AG09319 (cell line): ENCODE data around the gene BAIAP2.
"Not testable (repeated sequence)": the region's sequence is repeated elsewhere in the genome, so short reads cannot be mapped to it uniquely, and the experiment has no call there.

Source experiments
- DNase-seq: peaks from one replicate; pipeline ENCODE4 v3.0.0-alpha.2; 2010; ENCODE audit warnings: low read depth; ENCODE audit errors: extremely low read depth
- CTCF ChIP-seq: IDR thresholded peaks from 2 replicates; pipeline ENCODE4 v1.5.1; 2011; ENCODE audit warnings: low read depth, mild to moderate bottlenecking, inconsistent platforms, low read length, moderate library complexity

Gene BAIAP2

GRCh38 chr17:81012574-81013447 is 22.1 kb upstream of the BAIAP2 start:
- no peak for TF ChIP-seq CTCF
- no peak for DNase-seq

GRCh38 chr17:81013642-81014041 is 21.3 kb upstream of the BAIAP2 start:
- no peak for TF ChIP-seq CTCF
- no peak for DNase-seq

DNA sequence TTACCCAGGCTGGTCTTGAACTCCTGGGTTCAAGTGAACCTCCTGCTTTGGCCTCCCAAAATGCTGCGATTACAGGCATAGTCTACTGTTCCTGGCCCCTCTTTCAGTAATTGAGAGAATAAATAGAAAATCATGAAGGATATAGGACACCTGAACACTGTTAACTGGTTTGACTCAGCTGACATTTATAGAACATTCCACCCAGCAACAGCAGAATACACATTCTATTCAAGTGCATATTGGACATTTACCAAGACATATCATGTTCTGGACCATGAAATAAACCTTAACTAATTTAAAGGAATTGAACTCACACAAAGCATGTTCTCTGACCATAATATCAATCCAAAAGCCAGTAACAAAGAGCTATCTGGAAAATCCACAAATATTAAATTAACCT is 19.8 kb upstream of the BAIAP2 start:
- DNase-seq = no peak
- TF ChIP-seq CTCF = no peak

- no peak for DNase-seq
- TF ChIP-seq CTCF = no peak
Observed at GRCh38 chr17:81016575-81016974, 18.4 kb upstream of the BAIAP2 start.

DNA sequence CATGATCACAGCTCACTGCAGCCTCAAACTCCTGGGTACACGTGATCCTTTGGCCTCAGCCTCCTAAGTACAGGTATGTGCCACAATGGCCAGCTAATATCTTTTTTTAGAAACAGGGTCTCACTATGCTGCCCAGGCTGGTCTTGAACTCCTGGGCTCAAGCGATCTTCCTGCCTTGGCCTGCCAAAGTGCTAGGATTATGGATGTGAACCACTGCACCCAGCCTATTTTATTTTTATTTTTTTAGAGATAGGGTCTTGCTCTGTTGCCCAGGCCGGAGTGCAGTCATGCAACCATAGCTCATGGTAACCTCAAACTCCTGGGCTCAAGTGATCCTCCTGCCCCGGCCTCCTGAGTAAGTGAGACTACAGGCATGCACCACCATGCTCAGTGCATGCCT is 17.6 kb upstream of the BAIAP2 start:
- DNase-seq = not testable (repeated sequence)

- TF ChIP-seq CTCF = no peak
- DNase-seq = no peak
Observed at GRCh38 chr17:81018044-81018802, 16.7 kb upstream of the BAIAP2 start.

DNA sequence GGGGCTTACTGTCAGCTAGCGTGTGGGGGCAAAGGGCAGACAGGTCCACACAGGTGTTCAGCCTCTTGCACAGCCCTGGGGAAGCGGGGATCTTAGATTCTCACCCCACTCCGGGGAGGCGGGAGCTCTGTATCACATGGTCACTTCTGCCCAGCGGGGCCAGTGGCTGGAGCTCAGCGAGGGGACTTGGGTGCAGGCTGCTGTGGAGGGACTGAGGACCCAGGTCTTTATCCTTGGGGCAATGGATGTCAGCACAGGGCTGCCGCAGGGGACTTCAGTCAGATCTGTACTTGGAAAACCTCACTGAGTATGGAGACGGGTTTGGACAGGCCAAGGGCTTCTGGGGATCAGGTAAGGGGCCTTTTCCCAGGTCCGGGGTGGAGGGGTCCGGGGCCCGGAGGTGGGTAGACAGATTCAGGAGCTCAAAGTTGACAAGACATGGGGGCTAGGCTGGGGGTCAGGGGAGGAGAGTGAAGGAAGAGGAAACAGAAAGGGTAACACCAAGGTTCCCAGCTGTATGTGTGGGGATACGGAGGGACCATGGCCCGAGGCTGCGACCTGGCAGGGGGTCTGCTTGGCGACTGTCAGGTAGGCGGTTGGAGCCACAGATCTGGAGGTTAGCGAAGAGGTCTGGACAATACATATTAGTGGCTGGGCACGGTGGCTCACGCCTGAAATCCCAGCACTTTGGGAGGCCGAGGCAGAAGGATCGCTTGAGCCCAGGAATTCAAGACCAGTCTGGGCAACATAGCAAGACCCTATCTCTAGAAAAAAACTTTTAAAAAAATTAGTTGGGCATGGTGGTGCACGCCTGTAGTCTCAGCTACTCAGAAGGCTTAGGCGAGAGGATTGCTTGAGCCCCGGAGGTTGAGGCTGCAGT is 15.1 kb upstream of the BAIAP2 start:
- no peak for DNase-seq

More for the DNA sequence above, 15.1 kb upstream of the BAIAP2 start:
- TF ChIP-seq CTCF = no peak
